Measurements from ENCODE around the gene ERVH48-1.
"Not testable (repeated sequence)": the region's sequence is repeated elsewhere in the genome, so short reads cannot be mapped to it uniquely, and the experiment has no call there.

ERVH48-1 gene

GRCh38 chr21:42969193-42969600, 43.8 kb upstream of the ERVH48-1 start:
- no peak for DNase-seq
- Mint-ChIP-seq H3K9me3 (no peaks in the 10 kb centered on the region), H3K27ac (no peak overlapping the region), H3K27me3 (ENCODE audit: low read depth, poor library complexity) (peaks cover 3% of the 10 kb centered on the region), H3K36me3 (ENCODE audit: low read depth) (no peaks in the 10 kb centered on the region), H3K4me1 (peaks cover 16% of the 10 kb centered on the region), H3K4me3 (no peak overlapping the region)
- TF ChIP-seq CTCF (IDR thresholded peaks at IDR 0.05), result no peak

GRCh38 chr21:42967616-42968015, 42.2 kb upstream of the ERVH48-1 start:
- not testable (repeated sequence) for H3K27me3 Mint-ChIP-seq (ENCODE audit: low read depth, poor library complexity); H3K4me1 Mint-ChIP-seq; H3K9me3 Mint-ChIP-seq; DNase-seq; H3K36me3 Mint-ChIP-seq (ENCODE audit: low read depth); H3K27ac Mint-ChIP-seq; H3K4me3 Mint-ChIP-seq

- Mint-ChIP-seq H3K4me1 (peaks cover 4% of the 10 kb centered on the region), H3K9me3 (no peaks in the 10 kb centered on the region), H3K27ac (no peak overlapping the region), H3K36me3 (ENCODE audit: low read depth) (no peaks in the 10 kb centered on the region), H3K4me3 (no peak overlapping the region), H3K27me3 (ENCODE audit: low read depth, poor library complexity) (peaks cover 3% of the 10 kb centered on the region)
- no peak for TF ChIP-seq CTCF (IDR thresholded peaks at IDR 0.05)
- DNase-seq, result no peak
Measured at GRCh38 chr21:42965211-42965560, 39.8 kb upstream of the ERVH48-1 start.

- no peak for DNase-seq
Measured at GRCh38 chr21:42964546-42965210, 39.2 kb upstream of the ERVH48-1 start.

GRCh38 chr21:42964086-42964485, 38.7 kb upstream of the ERVH48-1 start:
- Mint-ChIP-seq H3K4me3 (no peak overlapping the region), H3K36me3 (ENCODE audit: low read depth) (no peaks in the 10 kb centered on the region), H3K27me3 (ENCODE audit: low read depth, poor library complexity) (peaks cover 3% of the 10 kb centered on the region), H3K27ac (no peak overlapping the region), H3K4me1 (peaks cover under 1% of the 10 kb centered on the region), H3K9me3 (no peaks in the 10 kb centered on the region)
- no peak for DNase-seq
- no peak for TF ChIP-seq CTCF (IDR thresholded peaks at IDR 0.05)

More at GRCh38 chr21:42964546-42965210, 39.2 kb upstream of the ERVH48-1 start:
- H3K36me3 Mint-ChIP-seq (ENCODE audit: low read depth), result no peaks in the 10 kb centered on the region
- no peak overlapping the region for H3K27ac Mint-ChIP-seq
- no peak for TF ChIP-seq CTCF (IDR thresholded peaks at IDR 0.05)
- H3K27me3 Mint-ChIP-seq (ENCODE audit: low read depth, poor library complexity), result peaks cover 3% of the 10 kb centered on the region
- peaks cover 4% of the 10 kb centered on the region for H3K4me1 Mint-ChIP-seq
- no peak overlapping the region for H3K4me3 Mint-ChIP-seq
- no peaks in the 10 kb centered on the region for H3K9me3 Mint-ChIP-seq

GRCh38 chr21:42962380-42963007, 37.1 kb upstream of the ERVH48-1 start:
- H3K36me3 Mint-ChIP-seq (ENCODE audit: low read depth), result no peaks in the 10 kb centered on the region
- H3K27me3 Mint-ChIP-seq (ENCODE audit: low read depth, poor library complexity), result peaks cover 8% of the 10 kb centered on the region
- no peak overlapping the region for H3K27ac Mint-ChIP-seq
- no peak for TF ChIP-seq CTCF (IDR thresholded peaks at IDR 0.05)
- H3K4me1 Mint-ChIP-seq, result no peaks in the 10 kb centered on the region
- no peak overlapping the region for H3K4me3 Mint-ChIP-seq
- no peaks in the 10 kb centered on the region for H3K9me3 Mint-ChIP-seq
- DNase-seq, result no peak

Data from nephron progenitor cell (in vitro differentiated cells).